Body of pancreas (tissue), 4 donors: ENCODE results near the gene GPR26. TPM values are rescaled to one million over a fixed set of nuclear protein-coding genes. Genes with fewer than 3 reads are reported as not detected.

Source experiments
- ATAC-seq: fragments of 150-250 bp; one replicate; pipeline ENCODE4 v1.9.1; 2016
- DNase-seq, 4 donors: peaks; one replicate each; pipeline ENCODE4 v3.0.0-alpha.2; 2019
- H3K27ac ChIP-seq, 4 donors: fragments of 200-600 bp; sonication (generic); 1 replicate in 3 of 4; 2 replicates in 1 of 4; pipeline versions ENCODE4 v1.5.1 to v1.6.1; 2016 to 2019; ENCODE audit warnings: mild to moderate bottlenecking in 1 of 4, mixed read lengths in 1 of 4, moderate library complexity in 1 of 4
- H3K27me3 ChIP-seq, 2 donors: fragments of 200-600 bp; sonication (generic); one replicate each; pipeline ENCODE4 v1.6.0; 2016; ENCODE audit warnings: mild to moderate bottlenecking in 1 of 2
- H3K36me3 ChIP-seq, 2 donors: fragments of 200-600 bp; sonication (generic); replicated peaks in 1 of 2; 2 replicates each; pipeline ENCODE4 v1.5.1; 2016; ENCODE audit warnings: low read depth in 2 of 2; ENCODE audit not compliant: insufficient read depth in 1 of 2
- H3K4me1 ChIP-seq: fragments of 200-600 bp; sonication (generic); one replicate; pipeline ENCODE4 v1.6.0; 2016
- H3K4me3 ChIP-seq, 2 donors: fragments of 200-600 bp; sonication (generic); 1 replicate in 1 of 2; 2 replicates in 1 of 2; pipeline ENCODE4 v1.5.1; 2016 to 2019
- H3K9me3 ChIP-seq, 3 donors: fragments of 200-600 bp; sonication (generic); 1 replicate in 2 of 3; 2 replicates in 1 of 3; pipeline ENCODE4 v1.5.1; 2016
- CTCF ChIP-seq, 7 experiments: fragments of 450-650 bp in 4 of 7; fragments of 200-600 bp in 3 of 7; sonication (generic) in 3 of 7; IDR thresholded peaks; one replicate each; pipeline ENCODE4 v1.5.1; 2016 to 2019; ENCODE audit warnings: antibody characterized with exemption in 7 of 7
- POLR2A ChIP-seq, 3 donors: fragments of 450-650 bp; IDR thresholded peaks; one replicate each; pipeline ENCODE4 v1.6.1; 2016; ENCODE audit warnings: antibody characterized with exemption in 3 of 3, mild to moderate bottlenecking in 2 of 3
- WGBS, 2 donors: methylation state at CpG; one replicate each; pipeline ENCODE4 v1.1.5; 2017; 5-methylcytosine and 5-hydroxymethylcytosine counted together
- intact Hi-C: fragments of 100-400 bp; cut with DNase I; formaldehyde crosslinking; loops from one replicate; pipeline ENCODE4 v1.15.1; 2023
- total RNA-seq, 2 donors: library from RNA; depleted of rRNA; stranded (reverse); fragments of >200 nt; gene quantifications; one replicate each; pipeline ENCODE4 v1.1.0, GENCODE V29; 2016

GPR26 gene
- total RNA-seq, 2 donors from 2014 or later = not detected

- Histone ChIP-seq H3K4me3 (no peak overlapping the region), H3K36me3 (no peaks in the 10 kb centered on the region), H3K4me1 (no peaks in the 10 kb centered on the region), H3K27ac (no peak overlapping the region), H3K27me3 (no peaks in the 10 kb centered on the region), H3K9me3 (no peaks in the 10 kb centered on the region)
- 34 to 46% methylated on average over 5 of the region's 5 CpGs for WGBS, 2 donors
- ATAC-seq (no peak), DNase-seq (no peak)
- no peak for TF ChIP-seq POLR2A (IDR thresholded peaks at IDR 0.05)
- no peak for TF ChIP-seq CTCF (IDR thresholded peaks at IDR 0.05)
- intact Hi-C loops = no loop called here
These were observed 12.2 kb downstream of the GPR26 start for GRCh38 chr10:123678376-123678775.

GRCh38 chr10:123681285-123681684 is 15.1 kb downstream of the GPR26 start:
- no peak overlapping the region for H3K27ac ChIP-seq
- no peak for ATAC-seq
- peaks cover 0 to 4% of the 10 kb centered on the region in 2 donors for H3K27me3 ChIP-seq
- H3K36me3 ChIP-seq = no peaks in the 10 kb centered on the region
- H3K4me1 ChIP-seq = no peaks in the 10 kb centered on the region
- H3K9me3 ChIP-seq = no peaks in the 10 kb centered on the region
- H3K4me3 ChIP-seq = no peak overlapping the region
- no peak for DNase-seq
- TF ChIP-seq CTCF (IDR thresholded peaks at IDR 0.05) = no peak
- no peak for TF ChIP-seq POLR2A (IDR thresholded peaks at IDR 0.05)
- intact Hi-C loops = no loop called here
- WGBS, 2 donors = 64 to 68% methylated on average over 9 of the region's 9 CpGs

- intact Hi-C loops = no loop called here
- Histone ChIP-seq H3K36me3 (no peaks in the 10 kb centered on the region), H3K27me3 (peaks cover 0 to 4% of the 10 kb centered on the region in 2 donors), H3K9me3 (no peaks in the 10 kb centered on the region), H3K27ac (no peak overlapping the region), H3K4me3 (no peak overlapping the region), H3K4me1 (no peaks in the 10 kb centered on the region)
- DNase-seq (no peak), ATAC-seq (no peak)
- 82 to 87% methylated on average over 2 of the region's 2 CpGs for WGBS, 2 donors
- TF ChIP-seq POLR2A (IDR thresholded peaks at IDR 0.05) = no peak
- no peak for TF ChIP-seq CTCF (IDR thresholded peaks at IDR 0.05)
These were observed 16.3 kb downstream of the GPR26 start for GRCh38 chr10:123682477-123682876.

- Histone ChIP-seq H3K4me3 (no peak overlapping the region), H3K27ac (no peak overlapping the region), H3K27me3 (peaks cover 0 to 4% of the 10 kb centered on the region in 2 donors), H3K9me3 (no peaks in the 10 kb centered on the region), H3K36me3 (no peaks in the 10 kb centered on the region), H3K4me1 (no peaks in the 10 kb centered on the region)
- intact Hi-C loops = no loop called here
- 60% methylated on average over 3 of the region's 3 CpGs; no CpG with 5 or more reads in 1 of the 2 donors for WGBS, 2 donors
- no peak for ATAC-seq
- no peak for DNase-seq
- TF ChIP-seq POLR2A (IDR thresholded peaks at IDR 0.05) = no peak
- TF ChIP-seq CTCF (IDR thresholded peaks at IDR 0.05) = no peak
These were observed 17.3 kb downstream of the GPR26 start for GRCh38 chr10:123683459-123683858.

- Histone ChIP-seq H3K27me3 (peaks cover 0 to 4% of the 10 kb centered on the region in 2 donors), H3K27ac (no peak overlapping the region), H3K36me3 (no peaks in the 10 kb centered on the region), H3K4me1 (no peaks in the 10 kb centered on the region), H3K4me3 (no peak overlapping the region), H3K9me3 (no peaks in the 10 kb centered on the region)
- intact Hi-C loops = no loop called here
- ATAC-seq = no peak
- TF ChIP-seq CTCF (IDR thresholded peaks at IDR 0.05) (no peak), POLR2A (IDR thresholded peaks at IDR 0.05) (no peak)
- no peak for DNase-seq
- 42 to 54% methylated on average over 7 to 8 of the region's 8 CpGs for WGBS, 2 donors
These were observed 17.7 kb downstream of the GPR26 start for GRCh38 chr10:123683865-123684264.
